OCI-M2 (cell line): ENCODE measurements around the gene ZMYM3.

Experiments
- DNase-seq: peaks from one replicate; lab custom pipeline; 2025; ENCODE audit not compliant: unreplicated experiment; lab: John Stamatoyannopoulos, UW

The ZMYM3 gene

GRCh38 chrX:71253253-71254091, 468 bp downstream of the ZMYM3 start:
- DNase-seq = peak; percentile 27

GRCh38 chrX:71252221-71252620, 1.7 kb downstream of the ZMYM3 start:
- no peak for DNase-seq

GRCh38 chrX:71251466-71251973, 2.4 kb downstream of the ZMYM3 start:
- DNase-seq = no peak

- DNase-seq = no peak
Observed at GRCh38 chrX:71250841-71251240, 3.1 kb downstream of the ZMYM3 start.

DNA sequence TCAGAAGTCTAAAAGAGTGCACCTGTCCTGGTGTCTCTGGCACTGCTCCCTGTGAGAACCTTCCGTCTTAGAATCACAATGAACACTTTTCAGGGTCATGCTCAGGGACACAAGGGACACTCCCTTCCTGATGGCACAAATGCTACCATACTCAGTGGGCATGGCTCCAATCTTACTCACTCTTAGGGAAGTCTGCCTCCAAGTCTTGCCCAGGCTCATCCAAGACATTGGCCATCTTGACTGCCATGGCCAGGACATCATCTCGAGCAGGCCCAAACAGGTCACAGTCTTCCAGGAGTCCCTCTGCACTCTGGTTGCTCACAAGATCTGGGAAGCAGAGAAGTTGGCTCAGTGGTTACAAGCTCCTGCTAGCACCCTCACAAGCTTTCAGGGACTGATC, 8.8 kb downstream of the ZMYM3 start:
- DNase-seq = no peak

GRCh38 chrX:71244359-71245128, 9.4 kb downstream of the ZMYM3 start:
- DNase-seq = no peak

DNA sequence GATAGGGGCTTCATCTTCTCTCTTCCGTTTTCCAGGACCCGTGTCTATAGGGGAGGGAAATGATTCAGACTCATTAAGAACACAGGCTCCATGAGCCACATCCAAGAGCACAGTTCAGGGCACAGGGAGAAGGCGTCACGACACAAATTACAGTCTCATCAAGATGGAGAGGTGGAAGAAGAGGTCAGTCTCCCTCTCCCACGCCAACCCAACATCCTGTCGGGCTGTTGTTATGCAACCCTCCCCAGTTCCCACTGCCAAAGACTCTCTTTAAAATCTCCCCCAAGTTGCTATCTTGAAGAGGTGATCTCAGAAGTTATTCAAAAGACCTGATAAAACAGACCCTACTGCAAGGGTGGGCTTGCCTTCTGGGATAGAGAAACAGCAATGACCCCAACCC, 12.6 kb downstream of the ZMYM3 start:
- no peak for DNase-seq

DNA sequence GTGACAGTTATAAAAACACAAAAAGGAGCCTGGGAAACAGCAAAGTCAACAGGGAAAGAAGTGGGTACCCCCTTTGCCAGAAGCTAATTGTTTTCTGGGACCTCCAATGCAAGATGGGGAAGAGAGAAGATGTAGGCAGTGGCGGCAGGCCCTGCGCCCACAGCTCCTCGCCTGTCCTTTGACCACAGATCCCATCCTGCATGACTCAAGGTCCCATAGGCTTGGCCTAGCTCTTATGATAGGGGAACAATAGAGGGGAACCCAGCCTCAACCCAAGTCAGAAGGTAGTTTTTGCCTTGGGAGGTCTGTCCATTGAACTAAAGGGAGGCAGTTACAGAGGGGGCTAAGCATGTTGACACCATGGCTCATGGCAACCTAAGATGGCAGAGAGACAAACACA, 14.2 kb downstream of the ZMYM3 start:
- DNase-seq = no peak

- DNase-seq = no peak
Observed at GRCh38 chrX:71236836-71237235, 17.1 kb downstream of the ZMYM3 start.

- no peak for DNase-seq
Observed at GRCh38 chrX:71235482-71235881, 18.5 kb downstream of the ZMYM3 start.

GRCh38 chrX:71228063-71228642, 25.8 kb downstream of the ZMYM3 start:
- DNase-seq = no peak

DNA sequence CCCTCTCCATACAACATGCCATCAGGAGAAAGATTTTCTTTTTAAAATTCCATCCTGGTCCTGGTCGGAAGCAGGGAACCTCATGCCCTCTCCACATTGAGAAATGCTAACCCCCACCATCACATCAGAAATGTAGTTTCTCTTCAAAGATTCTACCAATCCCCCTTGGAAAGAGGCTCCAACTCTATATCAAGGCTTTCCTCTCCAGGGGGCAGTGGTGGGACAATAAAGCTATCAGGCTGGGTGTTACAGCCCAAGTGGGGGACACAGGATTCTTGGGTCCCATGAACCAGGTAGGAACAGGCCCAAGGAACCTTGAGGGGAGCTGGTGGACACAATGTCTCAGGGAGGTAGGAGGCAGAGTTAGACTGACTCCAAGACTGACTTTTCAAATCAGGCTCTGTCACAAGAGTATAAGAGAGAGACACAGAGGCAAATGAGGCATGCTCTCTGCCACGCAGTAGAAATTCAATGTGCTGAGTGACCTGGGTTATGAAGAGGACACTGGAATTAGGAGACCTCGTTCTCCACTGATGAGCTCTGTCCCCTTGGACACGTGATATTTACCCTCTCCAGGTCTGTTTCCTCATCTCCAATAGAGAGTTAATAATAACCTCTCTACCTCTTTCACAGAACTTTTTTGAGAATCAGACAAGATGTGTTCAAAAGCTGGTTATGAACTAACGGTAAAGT, 26.4 kb downstream of the ZMYM3 start:
- no peak for DNase-seq

DNA sequence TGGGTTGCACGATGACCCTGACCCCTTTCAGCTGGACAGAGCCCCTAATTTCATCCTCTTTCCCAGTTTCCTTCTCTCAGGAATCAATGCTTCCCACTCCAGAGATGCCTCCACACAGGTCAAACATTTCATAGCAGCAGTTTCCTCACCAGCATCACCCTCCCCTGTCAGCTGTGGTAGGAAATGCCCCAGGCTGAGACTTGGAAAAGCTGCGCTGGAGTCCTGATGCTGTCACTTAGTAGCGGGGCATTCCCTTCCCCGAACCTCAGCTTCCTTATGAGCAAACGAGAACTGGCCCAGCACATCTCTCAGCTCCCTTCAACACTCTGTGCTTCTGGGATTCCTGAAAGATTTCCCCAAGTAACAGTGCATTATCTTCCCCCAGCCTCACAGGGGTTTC, 28.3 kb downstream of the ZMYM3 start:
- DNase-seq = no peak

- no peak for DNase-seq
Observed at GRCh38 chrX:71225009-71225408, 28.9 kb downstream of the ZMYM3 start.

DNA sequence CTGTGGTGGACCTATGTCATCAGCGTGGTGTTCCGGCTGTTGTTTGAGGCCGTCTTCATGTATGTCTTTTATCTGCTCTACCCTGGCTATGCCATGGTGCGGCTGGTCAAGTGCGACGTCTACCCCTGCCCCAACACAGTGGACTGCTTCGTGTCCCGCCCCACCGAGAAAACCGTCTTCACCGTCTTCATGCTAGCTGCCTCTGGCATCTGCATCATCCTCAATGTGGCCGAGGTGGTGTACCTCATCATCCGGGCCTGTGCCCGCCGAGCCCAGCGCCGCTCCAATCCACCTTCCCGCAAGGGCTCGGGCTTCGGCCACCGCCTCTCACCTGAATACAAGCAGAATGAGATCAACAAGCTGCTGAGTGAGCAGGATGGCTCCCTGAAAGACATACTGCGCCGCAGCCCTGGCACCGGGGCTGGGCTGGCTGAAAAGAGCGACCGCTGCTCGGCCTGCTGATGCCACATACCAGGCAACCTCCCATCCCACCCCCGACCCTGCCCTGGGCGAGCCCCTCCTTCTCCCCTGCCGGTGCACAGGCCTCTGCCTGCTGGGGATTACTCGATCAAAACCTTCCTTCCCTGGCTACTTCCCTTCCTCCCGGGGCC, 29.7 kb downstream of the ZMYM3 start:
- no peak for DNase-seq

DNA sequence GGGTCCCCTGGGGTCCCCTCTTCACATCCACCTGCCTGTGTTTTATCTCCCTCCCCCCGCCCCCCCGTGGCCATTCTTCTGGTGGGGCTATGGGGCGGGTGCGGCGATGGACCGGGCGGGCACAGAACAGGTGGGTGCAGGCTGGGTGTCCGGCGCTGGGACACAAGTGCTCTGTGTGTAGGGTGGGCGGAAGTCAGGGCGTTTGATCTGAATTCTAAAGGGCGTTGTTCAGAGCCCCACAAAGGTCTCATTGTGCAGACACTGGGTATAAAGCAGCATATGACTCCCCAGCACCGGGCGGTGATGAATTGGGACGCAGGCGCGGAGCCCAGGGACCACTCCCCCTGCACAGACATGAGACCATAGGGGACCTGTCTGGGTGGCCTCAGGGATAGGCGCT, 31.0 kb downstream of the ZMYM3 start, which contains the start of gene GJB1:
Gene GJB1 (plus strand): TSS at position 296 of the 400 bp plus-strand sequence. CDS start 484 bp downstream, outside the sequence.
- DNase-seq = no peak

DNA sequence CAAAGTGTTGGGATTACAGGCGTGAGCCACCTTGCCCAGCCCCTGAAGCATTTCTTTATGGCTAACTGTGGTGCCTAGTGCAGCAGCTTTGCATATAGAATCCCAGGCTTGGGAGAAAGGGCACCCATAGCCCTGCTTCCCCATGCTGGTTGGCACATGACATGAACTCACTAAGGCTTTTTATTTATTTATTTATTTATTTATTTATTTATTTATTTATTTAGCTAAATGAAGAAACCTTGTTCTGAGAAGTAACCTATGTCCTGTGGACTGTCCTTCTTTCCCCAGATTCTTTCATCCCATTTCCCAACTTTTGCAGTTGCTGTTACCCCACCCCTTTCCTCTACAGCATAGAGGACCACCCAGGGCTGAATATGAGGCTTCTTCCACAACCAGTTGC, 32.8 kb downstream of the ZMYM3 start:
- DNase-seq = no peak

- DNase-seq = no peak
Observed at GRCh38 chrX:71217298-71217697, 36.6 kb downstream of the ZMYM3 start.

- no peak for DNase-seq
Observed at GRCh38 chrX:71216485-71216884, 37.5 kb downstream of the ZMYM3 start.

GRCh38 chrX:71215338-71215912, 38.5 kb downstream of the ZMYM3 start:
- no peak for DNase-seq
